PFSK-1 (cell line): ENCODE measurements around the gene DNAJC11.

Experiments
- FOXP2 ChIP-seq: optimal IDR thresholded peaks from 2 replicates; pipeline ENCODE3; 2011; ENCODE audit warnings: borderline replicate concordance, control low read depth, inconsistent platforms; ENCODE audit not compliant: insufficient read depth; ENCODE audit errors: extremely low read length, extremely low read depth
- POLR2AphosphoS5 ChIP-seq: IDR thresholded peaks from 2 replicates; pipeline ENCODE4 v1.6.1; 2012; ENCODE audit warnings: low read depth, mild to moderate bottlenecking, control low read depth, low read length, moderate library complexity
- SIN3A ChIP-seq: IDR thresholded peaks from 2 replicates; pipeline ENCODE4 v1.6.1; 2012; ENCODE audit warnings: mild to moderate bottlenecking, low read length, moderate library complexity, borderline replicate concordance; ENCODE audit not compliant: insufficient read depth
- TAF1 ChIP-seq: IDR thresholded peaks from 2 replicates; pipeline ENCODE4 v1.6.1; 2012; ENCODE audit warnings: low read length, control low read depth, borderline replicate concordance; ENCODE audit not compliant: insufficient read depth
- TF ChIP-seq, protein P1 (sequence below), 2 experiments: IDR thresholded peaks; 2 replicates each; pipeline versions ENCODE4 v1.6.1 to v1.8.0; 2011 to 2012; ENCODE audit warnings: low read depth in 2 of 2, low read length in 2 of 2, control low read depth in 1 of 2, inconsistent platforms in 1 of 2, mild to moderate bottlenecking in 1 of 2, moderate library complexity in 1 of 2; ENCODE audit not compliant: insufficient read depth in 1 of 2

DNAJC11 gene

GRCh38 chr1:6723621-6724428 lies 22.2 kb upstream of the DNAJC11 start:
- TF ChIP-seq TAF1 (no peak), SIN3A (no peak), POLR2AphosphoS5 (no peak), FOXP2 (no peak)
- TF ChIP-seq, protein P1, sequence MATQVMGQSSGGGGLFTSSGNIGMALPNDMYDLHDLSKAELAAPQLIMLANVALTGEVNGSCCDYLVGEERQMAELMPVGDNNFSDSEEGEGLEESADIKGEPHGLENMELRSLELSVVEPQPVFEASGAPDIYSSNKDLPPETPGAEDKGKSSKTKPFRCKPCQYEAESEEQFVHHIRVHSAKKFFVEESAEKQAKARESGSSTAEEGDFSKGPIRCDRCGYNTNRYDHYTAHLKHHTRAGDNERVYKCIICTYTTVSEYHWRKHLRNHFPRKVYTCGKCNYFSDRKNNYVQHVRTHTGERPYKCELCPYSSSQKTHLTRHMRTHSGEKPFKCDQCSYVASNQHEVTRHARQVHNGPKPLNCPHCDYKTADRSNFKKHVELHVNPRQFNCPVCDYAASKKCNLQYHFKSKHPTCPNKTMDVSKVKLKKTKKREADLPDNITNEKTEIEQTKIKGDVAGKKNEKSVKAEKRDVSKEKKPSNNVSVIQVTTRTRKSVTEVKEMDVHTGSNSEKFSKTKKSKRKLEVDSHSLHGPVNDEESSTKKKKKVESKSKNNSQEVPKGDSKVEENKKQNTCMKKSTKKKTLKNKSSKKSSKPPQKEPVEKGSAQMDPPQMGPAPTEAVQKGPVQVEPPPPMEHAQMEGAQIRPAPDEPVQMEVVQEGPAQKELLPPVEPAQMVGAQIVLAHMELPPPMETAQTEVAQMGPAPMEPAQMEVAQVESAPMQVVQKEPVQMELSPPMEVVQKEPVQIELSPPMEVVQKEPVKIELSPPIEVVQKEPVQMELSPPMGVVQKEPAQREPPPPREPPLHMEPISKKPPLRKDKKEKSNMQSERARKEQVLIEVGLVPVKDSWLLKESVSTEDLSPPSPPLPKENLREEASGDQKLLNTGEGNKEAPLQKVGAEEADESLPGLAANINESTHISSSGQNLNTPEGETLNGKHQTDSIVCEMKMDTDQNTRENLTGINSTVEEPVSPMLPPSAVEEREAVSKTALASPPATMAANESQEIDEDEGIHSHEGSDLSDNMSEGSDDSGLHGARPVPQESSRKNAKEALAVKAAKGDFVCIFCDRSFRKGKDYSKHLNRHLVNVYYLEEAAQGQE (IDR thresholded peaks at IDR 0.05; ENCODE audit: insufficient read depth in 1 of 2, low read depth in 2 of 2, low read length in 2 of 2): no peak

GRCh38 chr1:6711174-6711573 lies 9.6 kb upstream of the DNAJC11 start:
- no peak for TF ChIP-seq POLR2AphosphoS5
- TF ChIP-seq, protein P1 (IDR thresholded peaks at IDR 0.05; ENCODE audit: insufficient read depth in 1 of 2, low read depth in 2 of 2, low read length in 2 of 2): no peak
- no peak for TF ChIP-seq SIN3A
- TF ChIP-seq FOXP2: no peak
- TF ChIP-seq TAF1: no peak

GRCh38 chr1:6704746-6705145 lies 3.1 kb upstream of the DNAJC11 start:
- TF ChIP-seq SIN3A (no peak), POLR2AphosphoS5 (no peak), TAF1 (no peak), FOXP2 (no peak)
- TF ChIP-seq, protein P1 (IDR thresholded peaks at IDR 0.05; ENCODE audit: insufficient read depth in 1 of 2, low read depth in 2 of 2, low read length in 2 of 2): no peak

DNA sequence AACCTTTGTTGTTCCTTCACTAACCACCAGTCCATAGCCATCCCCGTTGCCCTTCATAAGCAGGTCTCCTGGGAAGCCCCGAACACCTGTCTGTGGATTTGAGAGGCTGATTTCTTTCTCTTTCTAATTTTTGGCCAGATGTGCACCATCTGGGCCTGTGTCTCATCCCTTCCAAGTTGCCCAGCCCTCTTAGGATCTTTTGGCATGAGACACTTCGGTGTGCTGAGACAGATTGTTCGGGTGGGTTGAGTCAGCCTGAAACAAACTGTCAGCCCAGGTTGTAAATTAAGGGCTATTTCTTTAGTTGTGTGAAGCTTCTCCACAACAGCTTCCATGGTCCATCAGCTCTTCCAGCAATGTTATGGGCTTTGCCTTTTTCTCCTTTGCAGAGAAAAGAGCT lies 1.4 kb upstream of the DNAJC11 start:
- TF ChIP-seq POLR2AphosphoS5 (no peak), FOXP2 (no peak), SIN3A (no peak), TAF1 (no peak)
- TF ChIP-seq, protein P1 (IDR thresholded peaks at IDR 0.05; ENCODE audit: insufficient read depth in 1 of 2, low read depth in 2 of 2, low read length in 2 of 2): no peak

- TF ChIP-seq SIN3A (no peak), POLR2AphosphoS5 (no peak)
- TF ChIP-seq, protein P1 (IDR thresholded peaks at IDR 0.05; ENCODE audit: insufficient read depth in 1 of 2, low read depth in 2 of 2, low read length in 2 of 2): no peak
Measured at GRCh38 chr1:6700853-6701436, 671 bp downstream of the DNAJC11 start.
